ENCODE measurements around the gene PMIS2.
"Not testable (repeated sequence)": the region's sequence is repeated elsewhere in the genome, so short reads cannot be mapped to it uniquely, and the experiment has no call there.

The PMIS2 gene

DNA sequence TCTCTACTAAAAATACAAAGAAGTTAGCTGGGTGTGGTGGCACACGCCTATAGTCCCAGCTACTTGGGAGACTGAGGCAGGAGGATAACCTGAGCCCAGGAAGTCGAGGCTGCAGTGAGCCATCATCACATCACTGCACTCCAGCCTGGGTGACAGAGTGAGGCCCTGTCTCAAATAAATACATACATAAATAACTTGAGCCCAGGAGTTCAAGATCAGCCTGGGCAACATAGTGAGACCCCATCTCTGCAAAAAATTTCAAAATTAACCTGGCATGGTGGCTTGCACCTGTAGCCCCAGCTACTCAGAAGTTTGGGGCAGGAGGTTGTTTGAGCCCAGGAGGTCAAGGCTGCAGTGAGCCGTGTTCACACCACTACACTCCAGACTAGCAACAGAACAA is 9.1 kb downstream of the PMIS2 start:
- not testable (repeated sequence) for DNase-seq (ENCODE audit: low read depth)

DNA sequence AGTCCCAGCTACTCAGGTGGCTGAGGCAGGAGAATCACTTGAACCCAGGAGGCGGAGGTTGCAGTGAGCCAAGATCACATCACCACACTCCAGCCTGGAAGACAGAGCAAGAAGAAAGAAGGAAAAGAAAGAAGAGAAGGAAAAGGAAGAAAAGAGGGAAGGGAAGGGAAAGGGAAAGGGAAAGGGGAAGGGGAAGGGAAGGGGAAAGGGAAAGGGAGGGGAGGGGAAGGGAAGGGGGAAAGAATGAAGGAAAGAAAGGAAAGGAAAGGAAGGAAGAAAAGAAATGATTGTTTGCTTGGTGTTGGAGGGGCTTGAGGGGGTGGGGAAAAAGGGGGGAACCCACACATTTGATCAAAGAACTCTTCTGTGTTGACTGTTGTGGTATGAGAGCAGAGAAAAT is 10.0 kb downstream of the PMIS2 start:
- no peak for DNase-seq (ENCODE audit: low read depth)

DNA sequence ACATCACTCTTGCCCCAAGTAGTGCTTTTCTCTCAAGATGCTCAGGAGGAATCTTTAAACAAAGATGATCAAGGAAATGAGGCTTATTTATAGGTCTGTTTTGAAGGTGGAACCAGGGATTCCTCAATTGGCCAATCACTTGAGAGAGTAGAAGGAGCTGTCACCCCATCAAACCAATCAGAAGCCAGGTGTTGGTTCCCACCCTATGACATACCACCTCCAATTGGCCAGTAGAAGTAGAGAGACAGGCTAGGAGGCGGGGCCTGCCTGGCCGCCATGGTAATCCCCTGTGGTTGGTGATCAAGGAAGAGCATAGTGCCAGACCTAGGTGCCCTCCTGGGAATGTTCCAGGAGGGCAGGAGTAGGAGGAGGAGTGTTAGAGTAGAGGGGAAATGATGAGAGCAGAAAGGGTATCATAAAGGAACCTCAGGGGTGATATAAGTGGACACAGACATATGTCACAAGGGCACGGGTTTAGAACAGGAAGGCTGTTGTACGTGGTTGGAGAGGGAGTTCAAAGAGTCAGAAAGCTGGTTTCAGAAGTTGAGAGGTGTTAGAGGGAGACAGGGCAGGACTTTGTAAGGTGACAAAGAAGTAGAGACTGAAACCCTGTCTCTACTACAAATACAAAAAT is 10.5 kb downstream of the PMIS2 start:
- no peak for DNase-seq (ENCODE audit: low read depth)

DNA sequence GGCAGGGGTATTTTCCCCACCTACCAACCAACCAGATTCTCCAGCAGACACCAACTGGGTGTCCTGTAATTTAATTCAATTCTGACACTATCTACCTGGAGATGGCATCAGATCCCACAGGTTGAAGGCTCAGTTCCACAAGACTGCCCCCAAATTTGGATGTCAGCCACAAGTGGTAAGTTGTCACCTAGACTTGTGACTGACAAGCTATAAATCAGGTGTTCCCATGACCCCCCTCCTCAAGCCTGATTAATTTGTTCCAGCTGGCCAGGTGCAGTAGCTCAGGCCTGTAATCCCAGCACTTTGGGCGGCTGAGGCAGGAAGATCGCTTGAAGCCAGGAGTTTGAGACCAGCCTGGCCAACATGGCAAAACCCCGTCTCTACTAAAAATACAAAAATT is 16.0 kb downstream of the PMIS2 start:
- no peak for DNase-seq (ENCODE audit: low read depth)

DNA sequence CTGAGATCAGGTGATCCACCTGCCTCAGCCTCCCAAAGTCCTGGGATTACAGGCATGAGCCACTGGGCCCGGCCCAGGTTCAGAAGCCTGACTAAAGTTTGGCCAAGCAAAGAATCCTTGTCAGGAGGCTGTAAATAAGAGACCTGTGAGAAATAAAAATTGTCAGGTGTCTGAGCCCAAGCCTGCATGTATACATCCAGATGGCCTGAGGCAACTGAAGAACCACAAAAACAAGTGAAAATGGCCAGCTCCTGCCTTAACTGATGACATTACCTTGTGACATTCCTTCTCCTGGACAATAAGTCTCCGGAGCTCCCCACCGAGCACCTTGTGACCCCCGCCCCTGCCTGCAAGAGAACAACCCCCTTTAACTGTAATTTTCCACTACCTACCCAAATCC is 18.5 kb downstream of the PMIS2 start:
- not testable (repeated sequence) for DNase-seq (ENCODE audit: low read depth)

DNA sequence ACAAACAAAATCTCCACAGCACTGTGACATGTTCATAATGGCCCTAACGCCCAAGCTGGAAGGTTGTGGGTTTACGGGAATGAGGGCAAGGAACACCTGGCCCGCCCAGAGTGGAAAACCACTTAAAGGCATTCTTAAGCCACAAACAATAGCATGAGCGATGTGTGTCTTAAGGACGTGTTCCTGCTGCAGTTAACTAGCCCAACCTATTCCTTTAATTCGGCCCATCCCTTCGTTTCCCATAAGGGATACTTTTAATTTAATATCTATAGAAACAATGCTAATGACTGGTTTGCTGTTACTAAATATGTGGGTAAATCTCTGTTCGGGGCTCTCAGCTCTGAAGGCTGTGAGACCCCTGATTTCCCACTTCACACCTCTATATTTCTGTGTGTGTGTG is 21.2 kb downstream of the PMIS2 start:
- DNase-seq (ENCODE audit: low read depth) = not testable (repeated sequence)

DNA sequence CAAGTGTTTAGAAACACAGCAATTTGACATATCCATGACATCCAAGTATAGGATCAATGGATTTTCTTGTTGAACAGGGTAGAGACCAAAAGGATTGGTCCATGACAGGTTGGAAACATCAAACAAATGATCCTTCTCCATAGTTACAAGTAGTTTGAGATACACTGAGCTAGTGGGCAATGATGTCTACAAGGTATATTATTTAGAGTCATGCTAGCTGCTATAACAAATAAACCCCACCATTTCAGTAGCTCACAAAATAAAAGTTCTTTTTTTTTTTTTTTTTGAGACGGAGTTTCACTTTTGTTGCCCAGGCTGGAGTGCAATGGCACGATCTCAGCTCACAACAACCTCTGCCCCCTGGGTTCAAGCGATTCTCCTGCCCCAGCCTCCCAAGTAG is 21.7 kb downstream of the PMIS2 start:
- no peak for DNase-seq (ENCODE audit: low read depth)

DNA sequence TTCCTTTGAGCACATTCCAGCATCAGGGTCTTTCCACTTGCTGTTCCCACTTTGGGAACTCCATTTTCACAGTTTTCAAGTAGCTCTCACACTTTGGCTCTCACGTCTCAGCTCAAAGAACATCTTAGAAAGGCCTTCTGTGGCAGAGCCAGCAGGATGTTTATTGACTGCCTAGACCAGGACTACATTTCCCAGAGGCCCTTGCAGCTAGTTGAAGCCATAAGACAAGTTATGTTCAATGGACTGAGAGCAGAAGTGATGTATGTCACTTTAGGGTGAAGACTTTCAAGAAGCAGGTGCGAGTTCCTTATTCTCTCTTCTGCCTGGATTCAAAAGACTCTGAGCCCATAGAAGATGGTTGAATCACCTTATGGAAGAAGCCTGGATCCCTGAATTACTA is 22.3 kb downstream of the PMIS2 start:
- DNase-seq (ENCODE audit: low read depth) = no peak

DNA sequence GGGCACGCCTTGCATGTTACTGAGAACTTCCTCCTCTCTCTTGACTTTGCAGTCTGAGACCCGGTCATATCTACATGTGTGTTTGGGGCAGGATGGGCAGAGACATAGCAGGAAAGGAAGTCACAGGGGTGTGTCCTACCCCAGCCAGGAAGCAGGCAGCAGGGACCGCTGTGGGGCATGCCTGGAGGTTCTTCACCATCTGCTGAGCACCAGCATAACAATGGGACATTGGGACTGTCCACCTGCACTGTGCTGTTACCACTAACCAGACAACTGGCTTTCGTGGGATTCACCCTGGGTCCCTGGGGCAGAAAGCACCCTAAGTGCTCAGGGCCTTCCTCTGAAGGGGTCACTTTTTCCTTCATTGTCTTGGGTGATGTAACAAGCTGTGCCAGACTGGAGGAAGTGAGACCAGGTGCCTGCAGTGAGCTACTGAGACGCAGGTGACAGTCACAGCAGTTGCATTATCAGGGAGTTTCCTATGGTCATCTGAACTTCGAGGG is 23.9 kb downstream of the PMIS2 start:
- no peak for DNase-seq (ENCODE audit: low read depth)

DNA sequence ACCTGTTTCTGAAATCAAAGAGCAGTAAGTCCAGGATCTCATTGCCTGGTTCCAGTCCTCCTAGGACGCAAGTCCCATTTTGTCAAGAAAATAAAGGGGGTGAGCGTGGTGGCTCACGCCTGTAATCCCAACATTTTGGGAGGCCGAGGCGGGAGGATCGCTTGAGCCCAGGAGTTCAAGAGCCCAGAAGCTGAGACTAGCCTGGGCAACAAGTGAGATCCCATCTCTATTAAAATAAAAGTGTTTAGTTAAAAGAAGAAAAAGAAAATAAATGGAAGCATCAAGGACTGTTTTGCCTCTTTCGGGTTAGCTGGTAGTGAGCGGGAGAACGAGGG is 26.2 kb downstream of the PMIS2 start:
- no peak for DNase-seq (ENCODE audit: low read depth)

DNA sequence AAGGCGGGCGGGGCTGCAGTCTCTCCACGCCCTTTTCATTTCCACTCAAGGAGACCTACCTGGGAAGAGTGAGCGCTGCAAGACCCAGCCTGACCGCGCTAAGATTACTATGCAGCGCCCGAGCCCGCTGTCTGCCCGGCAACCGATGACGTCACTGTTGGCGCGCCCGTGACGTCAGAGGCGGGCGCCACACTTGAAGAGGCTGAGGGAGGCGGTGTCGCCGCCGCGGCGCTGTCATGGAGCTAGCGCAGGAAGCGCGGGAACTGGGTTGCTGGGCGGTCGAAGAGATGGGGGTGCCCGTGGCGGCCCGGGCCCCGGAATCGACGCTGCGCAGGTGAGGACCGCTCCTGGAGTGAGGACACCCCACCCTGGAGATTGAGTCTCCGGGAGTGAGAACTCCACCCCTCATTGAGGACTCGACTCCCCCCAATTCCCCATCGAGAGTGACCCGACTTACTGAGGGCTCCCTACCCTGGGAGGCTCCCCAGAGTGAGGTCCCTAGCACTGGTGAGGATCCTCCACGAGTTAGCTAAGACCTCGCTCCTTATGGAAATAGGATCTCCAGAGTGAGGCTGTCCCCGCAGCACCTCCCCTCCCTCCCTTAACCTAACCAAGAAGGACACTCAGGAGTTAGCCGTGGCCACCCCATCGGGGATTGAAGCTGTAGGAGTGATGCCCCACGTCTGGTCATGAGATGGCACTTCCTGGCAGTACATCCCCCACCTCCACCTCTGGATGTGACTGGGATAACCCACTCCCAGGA is 26.8 kb downstream of the PMIS2 start, which contains the start of gene HAUS5:
Gene HAUS5, plus strand, starts transcription at position 177 of the 763 bp plus-strand sequence. Its CDS starts 60 bp downstream, at position 237.
- peak; percentile 94 for DNase-seq (ENCODE audit: low read depth)

DNA sequence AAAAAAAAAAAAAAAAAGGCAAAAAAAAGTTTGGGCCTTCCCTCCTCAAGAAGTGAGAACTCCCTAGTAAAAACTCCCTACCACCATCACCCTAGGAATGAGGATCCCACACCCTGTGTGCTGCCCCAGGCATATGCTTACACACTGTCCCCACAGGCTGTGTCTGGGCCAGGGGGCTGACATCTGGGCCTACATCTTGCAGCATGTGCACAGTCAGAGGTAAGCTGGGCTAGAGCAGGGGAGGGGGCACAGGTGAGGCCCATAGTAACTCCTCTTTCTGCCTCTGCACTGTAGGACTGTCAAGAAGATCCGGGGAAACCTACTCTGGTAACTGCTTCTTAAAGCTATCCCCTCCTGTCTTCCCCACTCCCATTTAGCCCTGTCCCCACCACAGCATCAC is 27.6 kb downstream of the PMIS2 start:
- DNase-seq (ENCODE audit: low read depth) = no peak

DNA sequence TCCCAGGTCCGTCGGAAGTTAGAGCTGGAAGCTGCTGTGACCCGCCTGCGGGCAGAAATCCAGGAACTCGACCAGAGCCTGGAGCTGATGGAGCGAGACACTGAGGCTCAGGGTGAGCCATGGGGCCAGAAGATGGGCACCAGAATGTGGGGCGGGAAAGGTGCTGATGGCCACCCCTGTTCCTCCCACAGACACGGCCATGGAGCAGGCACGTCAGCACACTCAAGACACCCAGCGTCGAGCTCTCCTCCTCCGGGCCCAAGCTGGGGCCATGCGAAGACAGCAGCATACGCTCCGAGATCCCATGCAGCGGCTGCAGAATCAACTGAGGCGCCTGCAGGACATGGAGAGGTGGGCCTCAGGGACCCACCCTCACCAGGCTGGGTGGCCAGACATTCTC is 29.1 kb downstream of the PMIS2 start:
- no peak for DNase-seq (ENCODE audit: low read depth)

DNA sequence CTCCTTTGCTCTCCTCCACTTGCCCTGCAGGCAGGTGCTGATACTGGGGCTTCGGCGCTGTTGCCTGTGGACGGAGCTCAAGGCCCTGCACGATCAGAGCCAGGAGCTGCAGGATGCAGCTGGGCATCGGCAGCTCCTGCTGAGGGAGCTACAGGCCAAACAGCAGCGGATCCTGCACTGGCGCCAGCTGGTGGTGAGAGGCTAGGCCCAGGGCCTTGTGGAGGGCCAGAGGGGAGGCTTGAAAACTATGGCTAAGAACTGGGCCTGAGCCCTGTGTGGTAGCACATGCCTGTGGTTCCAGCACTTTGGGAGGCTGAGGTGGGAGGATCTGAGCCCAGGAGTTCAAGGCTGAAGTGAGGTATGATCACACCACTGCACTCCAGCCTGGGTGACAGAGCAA is 32.9 kb downstream of the PMIS2 start:
- DNase-seq (ENCODE audit: low read depth) = no peak

DNA sequence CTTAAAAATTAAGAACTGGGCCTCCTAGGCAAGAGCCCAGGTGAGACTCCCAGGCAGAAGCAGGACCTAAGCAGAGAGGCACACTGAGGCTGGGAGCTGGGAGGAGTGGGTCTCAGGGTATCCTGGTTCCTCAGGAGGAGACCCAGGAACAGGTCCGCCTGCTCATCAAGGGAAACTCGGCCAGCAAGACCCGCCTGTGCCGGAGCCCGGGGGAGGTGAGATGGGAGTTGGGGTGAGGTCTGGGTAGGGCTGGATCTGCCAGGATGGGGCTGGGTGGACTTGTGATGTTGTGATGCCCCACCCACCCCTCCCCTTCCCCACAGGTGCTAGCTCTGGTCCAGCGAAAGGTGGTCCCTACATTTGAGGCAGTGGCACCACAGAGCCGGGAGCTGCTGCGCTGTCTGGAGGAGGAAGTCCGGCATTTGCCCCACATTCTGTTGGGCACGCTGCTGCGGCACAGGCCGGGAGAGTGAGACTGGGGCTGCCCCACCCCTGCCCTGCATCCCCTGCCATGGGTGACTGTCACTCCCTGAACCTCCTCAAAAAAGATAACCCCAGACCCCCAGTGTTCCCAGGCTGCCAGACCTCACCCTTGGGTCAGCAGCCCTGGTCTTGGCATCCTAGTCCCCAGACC is 33.4 kb downstream of the PMIS2 start:
- no peak for DNase-seq (ENCODE audit: low read depth)

DNA sequence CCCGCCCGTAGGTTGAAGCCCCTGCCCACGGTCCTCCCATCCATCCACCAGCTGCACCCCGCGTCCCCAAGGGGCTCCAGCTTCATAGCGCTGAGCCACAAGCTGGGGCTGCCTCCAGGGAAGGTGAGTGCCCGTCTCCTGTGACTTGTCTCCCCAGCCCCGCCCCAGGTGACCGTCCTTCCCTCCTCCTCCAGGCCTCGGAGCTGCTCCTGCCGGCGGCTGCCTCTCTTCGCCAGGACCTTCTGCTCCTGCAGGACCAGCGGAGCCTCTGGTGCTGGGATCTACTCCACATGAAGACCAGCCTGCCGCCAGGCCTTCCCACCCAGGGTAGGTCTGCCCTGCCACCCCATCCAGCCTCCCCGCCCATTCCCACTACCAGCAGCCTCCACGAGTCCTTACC is 34.0 kb downstream of the PMIS2 start:
- no peak for DNase-seq (ENCODE audit: low read depth)

DNA sequence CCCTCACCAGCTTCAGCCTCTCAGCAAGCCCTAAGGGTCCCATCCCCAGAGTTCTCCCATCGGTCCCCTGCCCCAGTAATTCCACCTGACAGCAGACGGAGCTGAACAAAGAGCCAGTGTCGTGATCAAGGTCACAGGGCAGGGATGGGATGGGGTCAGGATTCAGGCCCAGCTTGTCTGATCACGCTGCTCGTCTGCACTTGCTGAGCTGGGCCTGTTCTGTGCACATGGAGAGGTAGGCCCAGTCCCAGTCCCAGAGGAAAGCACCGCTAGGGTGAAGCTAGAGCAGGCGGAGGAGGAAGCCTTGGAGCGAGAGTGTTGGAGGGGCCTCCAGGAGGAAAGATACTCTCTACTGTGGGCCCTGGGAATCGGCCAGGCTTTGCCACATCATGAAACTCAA is 35.7 kb downstream of the PMIS2 start:
- no peak for DNase-seq (ENCODE audit: low read depth)

DNA sequence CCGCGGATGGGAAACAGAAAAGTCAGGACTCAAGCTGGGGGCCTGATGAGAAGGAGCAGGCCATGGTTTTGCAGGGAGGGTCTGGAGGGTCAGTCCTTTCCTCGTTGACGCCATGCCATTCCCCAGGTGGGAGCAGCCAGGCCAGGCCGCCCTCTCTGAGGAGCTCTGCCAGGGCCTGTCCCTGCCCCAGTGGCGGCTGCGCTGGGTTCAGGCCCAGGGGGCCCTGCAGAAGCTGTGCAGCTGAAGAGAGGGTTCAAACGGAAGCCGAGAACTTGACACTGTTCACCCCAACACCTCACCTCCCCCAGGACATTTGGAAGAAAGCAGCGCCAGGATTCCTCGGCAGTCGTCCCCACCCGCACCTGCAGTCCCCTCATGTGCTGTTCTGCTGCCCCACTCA is 36.8 kb downstream of the PMIS2 start:
- no peak for DNase-seq (ENCODE audit: low read depth)

DNA sequence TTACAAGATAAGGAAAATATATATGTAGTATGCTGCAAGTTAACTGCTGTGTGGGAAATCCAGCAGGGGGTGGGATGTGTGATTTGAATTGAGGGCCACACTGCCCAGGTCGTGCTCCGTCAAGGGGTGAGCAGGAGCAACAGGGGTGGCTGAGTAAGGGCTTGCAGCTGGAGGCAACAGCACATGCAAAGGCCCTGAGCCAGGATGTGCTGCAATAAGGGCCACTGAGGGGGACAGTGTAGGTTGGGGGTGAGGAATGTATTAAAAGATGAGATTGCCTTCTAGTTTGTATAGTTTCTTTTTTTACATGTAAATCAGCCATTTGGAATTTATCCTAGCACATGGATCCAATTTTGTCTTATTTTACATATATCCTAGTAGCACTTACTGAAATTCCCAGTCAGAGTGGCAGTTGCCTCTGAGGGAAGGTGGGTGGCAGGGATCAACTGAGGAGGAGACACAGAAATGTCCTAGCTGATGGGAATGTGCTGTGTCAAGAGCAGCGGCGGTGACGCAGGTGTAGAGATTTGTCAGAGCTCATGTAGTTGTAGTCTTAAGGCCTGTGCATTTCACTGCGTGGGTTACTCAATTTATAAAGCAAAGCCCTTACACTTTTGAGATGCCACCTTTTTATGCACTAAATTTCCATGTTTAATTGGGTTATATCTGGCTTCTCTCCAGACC is 37.5 kb downstream of the PMIS2 start:
- DNase-seq (ENCODE audit: low read depth) = no peak

DNA sequence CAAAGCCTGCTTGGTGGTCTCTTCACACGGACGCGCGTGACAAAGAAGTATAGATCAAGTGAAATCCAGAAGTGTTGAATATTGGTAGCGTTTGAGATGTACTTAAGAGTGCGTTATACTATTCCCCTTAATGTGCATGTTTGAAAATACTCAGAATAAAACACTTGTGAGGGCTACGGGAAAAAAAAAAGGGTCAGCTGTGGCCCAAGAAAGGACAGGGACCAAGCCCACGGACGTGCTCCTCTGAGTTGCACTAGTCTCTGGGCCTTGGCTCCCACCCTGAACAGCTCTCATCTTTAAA is 42.2 kb downstream of the PMIS2 start:
- DNase-seq (ENCODE audit: low read depth) = no peak

DNA sequence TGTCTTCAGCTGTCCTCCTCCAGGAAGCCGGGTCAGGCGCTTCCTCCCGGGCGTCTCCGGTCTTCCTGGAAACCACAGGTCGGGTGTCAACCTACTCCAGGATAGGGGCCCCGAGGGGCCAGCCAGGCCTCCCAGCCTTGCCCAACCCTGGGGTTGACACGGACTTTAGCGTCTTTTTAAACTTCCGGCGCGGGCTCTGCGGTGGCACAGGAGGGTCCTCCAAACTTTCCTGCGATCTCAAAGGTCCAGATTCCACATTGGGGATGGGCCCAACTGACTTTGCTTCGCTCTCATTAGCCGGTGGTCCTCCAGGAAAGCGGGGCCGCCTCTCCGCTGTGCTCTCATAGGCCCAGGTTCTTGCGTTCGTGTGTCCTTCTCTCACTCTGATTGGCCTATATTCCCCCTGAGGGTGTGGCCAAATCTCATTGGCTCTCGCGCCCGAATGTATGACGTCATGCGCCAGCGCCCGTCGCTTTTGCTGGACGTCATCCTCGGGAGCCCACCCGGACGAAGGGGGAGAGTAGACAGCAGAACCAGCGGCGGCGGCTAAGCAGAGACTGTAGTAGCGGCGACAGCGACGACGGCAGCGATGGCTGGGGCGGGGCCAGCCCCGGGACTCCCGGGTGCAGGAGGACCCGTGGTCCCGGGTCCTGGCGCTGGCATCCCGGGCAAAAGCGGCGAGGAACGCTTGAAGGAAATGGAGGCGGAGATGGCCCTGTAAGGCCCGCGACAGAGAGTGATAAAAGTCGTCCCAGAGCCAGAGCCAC is 42.8 kb downstream of the PMIS2 start, which contains the start of gene RBM42:
Gene RBM42, plus strand, starts transcription at position 472 of the 767 bp plus-strand sequence. Its CDS starts 118 bp downstream, at position 590.
- peak; percentile 96 for DNase-seq (ENCODE audit: low read depth)

DNA sequence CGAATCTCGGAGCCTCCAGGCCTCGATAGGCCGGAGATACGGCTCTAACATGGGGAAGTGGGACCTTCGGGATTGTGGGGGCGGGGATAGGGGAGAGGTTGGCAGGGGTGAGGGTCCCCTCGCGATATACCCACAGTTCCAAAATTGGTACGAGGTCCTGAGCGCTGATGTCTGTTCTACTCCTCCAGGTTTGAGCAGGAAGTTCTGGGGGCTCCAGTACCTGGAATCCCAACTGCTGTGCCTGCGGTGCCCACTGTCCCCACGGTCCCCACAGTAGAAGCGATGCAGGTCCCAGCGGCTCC is 43.3 kb downstream of the PMIS2 start:
- no peak for DNase-seq (ENCODE audit: low read depth)

Measured in activated gamma-delta T cell treated with anti-CD3 and anti-CD28 coated beads, Interleukin-2, amount 50 U/mL, for 16 hours (primary cell).